HG02642 (cell line): ENCODE data around the gene THAP6.
"Not testable (repeated sequence)": the region's sequence is repeated elsewhere in the genome, so short reads cannot be mapped to it uniquely, and the experiment has no call there.

Experiments
- ATAC-seq: cut with Tn5 transposase; IDR thresholded peaks from one replicate; pipeline ENCODE4 v1.9.1; 2021; ENCODE audit warnings: mild to moderate bottlenecking; ENCODE audit not compliant: unreplicated experiment, poor library complexity

THAP6 gene

DNA sequence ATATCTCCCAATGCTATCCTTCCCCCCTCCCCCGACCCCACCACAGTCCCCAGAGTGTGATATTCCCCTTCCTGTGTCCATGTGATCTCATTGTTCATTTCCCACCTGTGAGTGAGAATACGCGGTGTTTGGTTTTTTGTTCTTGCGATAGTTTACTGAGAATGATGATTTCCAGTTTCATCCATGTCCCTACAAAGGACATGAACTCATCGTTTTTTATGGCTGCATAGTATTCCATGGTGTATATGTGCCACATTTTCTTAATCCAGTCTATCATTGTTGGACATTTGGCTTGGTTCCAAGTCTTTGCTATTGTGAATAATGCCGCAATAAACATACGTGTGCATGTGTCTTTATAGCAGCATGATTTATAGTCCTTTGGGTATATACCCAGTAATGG, 5.2 kb downstream of the THAP6 start:
- not testable (repeated sequence) for ATAC-seq

DNA sequence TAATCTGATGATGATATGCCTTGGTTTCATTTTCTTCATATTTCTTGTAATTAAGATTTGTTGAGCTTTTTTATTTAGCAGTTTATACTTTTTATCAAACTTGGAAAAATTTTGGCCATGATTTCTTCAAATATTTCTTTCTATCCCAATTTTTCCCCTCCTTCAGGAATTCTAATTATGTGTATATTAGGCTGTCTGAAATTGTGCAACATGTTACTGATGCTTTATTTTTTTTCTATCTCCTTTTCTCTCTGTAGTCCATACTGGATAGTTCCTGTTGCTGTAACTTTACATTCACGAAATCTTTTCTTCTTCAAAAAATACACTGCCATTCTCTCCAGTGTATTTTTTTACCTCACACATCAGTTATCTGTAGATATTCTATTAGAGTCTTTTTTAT, 10.8 kb downstream of the THAP6 start:
- no peak for ATAC-seq

DNA sequence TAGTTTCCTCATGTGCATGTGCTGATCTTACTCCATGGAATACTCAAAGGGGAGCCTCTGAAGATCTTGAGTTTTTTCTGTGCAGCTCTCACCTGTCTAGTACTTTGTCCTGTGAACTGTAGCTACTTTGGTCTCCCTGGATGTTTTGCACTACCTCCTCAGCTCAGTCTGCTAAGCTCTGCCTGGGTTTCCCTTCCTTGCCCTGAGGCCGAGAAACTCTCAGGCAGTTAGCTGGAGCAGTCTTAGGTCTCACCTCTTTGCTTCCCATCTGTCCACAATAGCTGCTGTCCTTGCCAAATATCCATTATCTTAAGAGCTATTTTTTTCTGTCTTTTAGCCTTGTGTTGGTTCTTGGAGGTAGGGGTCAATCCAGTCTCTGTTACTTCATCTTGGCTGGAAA, 11.6 kb downstream of the THAP6 start:
- ATAC-seq, result no peak

DNA sequence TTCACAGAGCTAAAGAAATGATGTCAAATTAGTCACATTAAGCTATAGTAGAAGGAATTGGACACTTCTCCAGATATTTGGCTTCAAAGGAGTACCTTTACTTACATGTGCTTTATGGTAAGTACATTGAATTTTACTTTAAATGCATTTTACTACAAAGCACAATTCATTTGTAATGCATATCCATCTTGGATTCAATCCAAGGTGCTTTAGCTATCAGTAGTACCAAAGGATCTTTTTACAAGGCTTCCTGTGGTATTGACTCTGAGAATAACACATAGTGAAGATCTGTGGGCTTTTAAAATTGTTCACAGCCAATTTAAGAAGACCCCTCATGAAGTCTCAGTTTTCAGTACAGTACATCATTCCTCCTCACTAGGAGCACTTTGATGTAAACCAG, 13.2 kb downstream of the THAP6 start:
- no peak for ATAC-seq

DNA sequence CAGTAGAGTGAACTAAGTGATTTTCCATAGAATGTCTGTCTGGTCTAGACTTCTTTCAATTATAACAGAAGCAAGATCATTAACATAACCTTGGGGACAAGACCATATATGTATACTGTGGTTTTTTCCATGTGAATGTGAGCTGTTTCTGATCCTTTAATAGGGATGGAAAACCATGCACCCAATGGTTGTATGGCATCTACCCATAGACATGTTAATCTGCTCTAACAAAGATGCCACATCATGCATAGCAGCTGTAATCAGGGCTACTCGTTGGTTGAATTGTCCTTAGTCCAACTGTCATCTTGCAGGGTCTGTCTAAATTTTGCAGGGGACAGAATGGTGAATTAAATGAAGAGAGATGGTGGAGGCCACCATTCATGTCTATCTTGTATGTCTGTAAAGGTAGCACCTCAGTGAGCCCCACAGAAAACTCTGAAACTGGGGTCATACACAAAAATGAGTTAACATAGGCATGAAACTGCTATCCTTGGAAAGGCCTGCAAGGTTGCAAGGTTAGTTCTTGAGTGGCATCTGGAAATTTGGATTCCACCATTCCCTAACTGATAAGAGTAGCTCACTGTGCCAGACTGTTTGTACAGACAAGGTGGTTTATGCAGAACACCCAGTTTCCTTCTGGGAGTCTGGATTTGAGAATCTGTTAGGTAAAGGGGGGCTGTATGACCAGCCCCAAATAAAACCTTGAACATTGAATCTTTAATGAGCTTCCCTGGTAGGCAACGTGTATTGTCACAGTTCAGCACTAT, 16.5 kb downstream of the THAP6 start:
- no peak for ATAC-seq

DNA sequence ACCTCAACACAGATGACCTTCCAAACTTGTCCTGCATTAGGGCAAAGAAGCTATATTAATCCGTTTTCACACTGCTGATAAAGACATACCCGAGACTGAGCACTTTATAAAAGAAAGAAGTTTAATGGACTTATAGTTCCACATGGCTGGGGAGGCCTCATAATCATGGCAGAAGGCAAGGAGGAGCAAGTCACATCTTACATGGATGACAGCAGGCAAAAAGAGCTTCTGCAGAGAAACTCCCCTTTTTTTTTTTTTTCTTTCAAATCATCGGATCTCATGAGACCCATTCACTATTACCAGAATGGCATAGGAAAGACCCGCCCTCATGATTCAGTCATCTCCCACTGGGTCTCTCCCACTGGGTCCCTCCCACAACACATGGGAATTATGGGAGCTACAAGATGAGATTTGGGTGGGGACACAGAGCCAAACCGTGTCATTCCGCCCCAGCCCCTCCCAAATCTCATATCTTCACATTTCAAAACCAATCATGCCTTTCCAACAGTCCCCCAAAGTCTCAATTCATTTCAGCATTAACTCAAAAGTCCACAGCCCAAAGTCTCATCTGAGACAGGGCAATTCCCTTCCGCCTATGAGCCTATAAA, 17.4 kb downstream of the THAP6 start:
- not testable (repeated sequence) for ATAC-seq

DNA sequence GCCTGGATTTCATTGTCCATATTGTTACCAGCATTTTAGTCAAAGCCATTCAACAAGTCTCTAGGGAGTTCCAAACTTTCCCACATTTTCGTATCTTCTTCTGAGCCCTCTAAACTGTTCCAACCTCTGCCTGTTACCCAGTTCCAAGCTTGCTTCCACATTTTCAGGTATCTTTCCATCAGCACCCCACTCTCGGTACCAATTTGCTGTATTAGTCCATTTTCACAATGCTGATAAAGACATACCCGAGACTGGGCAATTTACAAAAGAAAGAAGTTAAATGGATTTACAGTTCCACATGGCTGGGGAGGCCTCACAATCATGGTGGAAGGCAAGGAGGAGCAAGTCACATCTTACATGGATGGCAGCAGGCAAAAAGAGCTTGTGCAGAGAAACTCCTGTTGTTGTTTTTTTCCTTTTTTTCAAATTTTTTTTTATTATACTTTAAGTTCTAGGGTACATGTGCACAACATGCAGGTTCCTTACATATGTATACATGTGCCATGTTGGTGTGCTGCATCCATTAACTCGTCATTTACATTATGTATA, 19.1 kb downstream of the THAP6 start:
- not testable (repeated sequence) for ATAC-seq

DNA sequence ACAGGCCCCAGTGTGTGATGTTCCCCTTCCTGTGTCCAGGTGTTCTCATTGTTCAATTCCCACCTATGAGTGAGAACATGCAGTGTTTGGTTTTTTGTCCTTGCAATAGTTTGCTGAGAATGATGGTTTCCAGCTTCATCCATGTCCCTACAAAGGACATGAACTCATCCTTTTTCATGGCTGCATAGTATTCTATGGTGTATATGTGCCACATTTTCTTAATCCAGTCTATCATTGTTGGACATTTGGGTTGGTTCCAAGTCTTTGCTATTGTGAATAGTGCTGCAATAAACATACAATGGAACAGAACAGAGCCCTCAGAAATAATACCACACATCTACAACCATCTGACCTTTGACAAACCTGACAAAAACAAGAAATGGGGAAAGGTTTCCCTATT, 19.7 kb downstream of the THAP6 start:
- ATAC-seq, result not testable (repeated sequence)

DNA sequence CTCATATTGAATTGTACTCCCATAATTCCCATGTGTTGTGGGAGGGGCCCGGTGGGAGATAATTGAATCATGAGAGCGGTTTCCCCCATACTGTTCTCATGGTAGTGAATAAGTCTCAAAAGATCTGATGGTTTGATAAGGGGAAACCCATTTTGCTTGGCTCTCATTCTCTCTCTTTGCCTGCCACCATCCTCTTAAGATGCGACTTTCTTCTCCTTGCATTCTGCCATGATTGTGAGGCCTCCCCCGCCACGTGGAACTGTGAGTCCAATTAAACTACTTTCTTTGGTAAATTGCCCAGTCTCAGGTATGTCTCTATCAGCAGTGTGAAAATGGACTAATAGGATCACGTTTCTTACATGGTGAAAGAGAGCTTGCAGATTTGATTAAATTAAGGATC, 23.0 kb downstream of the THAP6 start:
- not testable (repeated sequence) for ATAC-seq

DNA sequence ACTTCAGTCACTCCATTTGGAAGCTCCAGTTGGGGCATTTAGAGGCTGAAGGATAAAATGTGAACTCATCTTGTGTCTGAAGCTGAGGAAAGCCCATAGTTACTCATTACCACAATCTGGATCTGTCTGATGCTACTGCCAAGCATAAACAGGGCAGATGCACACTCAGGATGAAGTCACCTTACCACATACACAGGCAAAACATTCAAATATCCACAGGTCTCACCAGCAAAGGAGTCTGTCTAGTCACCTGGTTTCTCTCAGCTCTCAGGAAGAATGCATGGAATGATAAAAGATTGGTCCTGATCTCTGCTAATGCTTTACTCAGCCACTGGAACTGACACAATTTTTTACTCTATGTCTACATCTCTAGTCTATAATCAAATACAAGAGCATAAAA, 28.6 kb downstream of the THAP6 start:
- ATAC-seq, result no peak

DNA sequence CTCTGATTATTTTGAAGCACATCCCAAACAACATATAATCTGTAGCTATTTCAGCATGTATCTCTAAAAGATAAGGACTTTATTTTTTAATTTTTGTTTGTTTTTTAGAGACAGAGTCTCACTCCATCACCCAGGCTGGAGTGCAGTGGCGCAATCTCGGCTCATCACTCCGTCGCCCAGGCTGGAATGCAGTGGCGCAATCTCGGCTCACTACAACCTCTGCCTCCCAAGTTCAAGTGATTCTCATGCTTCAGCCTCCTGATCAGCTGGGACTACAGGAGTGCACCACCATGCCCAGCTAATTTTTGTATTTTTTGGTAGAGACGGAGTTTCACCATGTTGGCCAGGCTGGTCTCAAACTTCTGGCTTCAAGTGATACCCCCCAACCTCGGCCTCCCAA, 29.9 kb downstream of the THAP6 start:
- ATAC-seq, result not testable (repeated sequence)

DNA sequence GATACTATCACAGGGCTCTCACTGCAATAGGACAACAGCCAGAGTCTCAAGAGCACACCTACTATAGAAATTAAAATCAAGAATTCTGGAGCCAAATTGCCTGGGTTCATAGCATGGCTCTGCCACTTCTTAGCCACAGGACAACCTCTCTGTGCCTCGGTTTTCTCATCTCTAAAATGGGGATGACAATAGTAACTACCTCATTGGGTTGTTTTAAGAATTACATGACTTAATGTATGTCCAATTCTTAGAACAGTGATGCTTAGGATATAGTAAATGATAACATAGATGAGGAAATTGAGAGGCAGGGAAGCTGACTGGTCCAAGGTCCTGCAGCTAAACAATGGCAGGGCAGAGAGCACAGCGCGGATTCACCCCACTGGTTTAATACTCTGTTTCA, 30.6 kb downstream of the THAP6 start:
- no peak for ATAC-seq

DNA sequence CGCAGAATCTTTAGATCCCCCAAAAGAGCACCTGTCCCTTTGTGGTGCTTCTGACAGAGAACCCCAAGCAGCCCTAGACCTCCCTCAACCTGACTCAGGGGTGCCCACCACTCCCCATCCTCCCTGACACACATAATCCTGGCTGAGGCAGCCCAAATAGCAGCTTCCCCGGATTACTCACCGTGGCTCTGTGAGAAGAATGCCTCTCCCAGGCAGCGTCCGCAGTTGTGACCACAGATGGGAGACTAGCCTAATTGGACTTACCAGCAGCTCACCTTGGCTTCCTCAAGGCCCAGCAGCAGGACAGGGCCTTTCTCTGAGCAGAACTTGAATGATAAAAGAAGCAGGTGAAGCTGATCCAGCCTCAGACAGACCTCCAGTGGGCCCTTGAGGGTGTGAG, 31.3 kb downstream of the THAP6 start:
- no peak for ATAC-seq

DNA sequence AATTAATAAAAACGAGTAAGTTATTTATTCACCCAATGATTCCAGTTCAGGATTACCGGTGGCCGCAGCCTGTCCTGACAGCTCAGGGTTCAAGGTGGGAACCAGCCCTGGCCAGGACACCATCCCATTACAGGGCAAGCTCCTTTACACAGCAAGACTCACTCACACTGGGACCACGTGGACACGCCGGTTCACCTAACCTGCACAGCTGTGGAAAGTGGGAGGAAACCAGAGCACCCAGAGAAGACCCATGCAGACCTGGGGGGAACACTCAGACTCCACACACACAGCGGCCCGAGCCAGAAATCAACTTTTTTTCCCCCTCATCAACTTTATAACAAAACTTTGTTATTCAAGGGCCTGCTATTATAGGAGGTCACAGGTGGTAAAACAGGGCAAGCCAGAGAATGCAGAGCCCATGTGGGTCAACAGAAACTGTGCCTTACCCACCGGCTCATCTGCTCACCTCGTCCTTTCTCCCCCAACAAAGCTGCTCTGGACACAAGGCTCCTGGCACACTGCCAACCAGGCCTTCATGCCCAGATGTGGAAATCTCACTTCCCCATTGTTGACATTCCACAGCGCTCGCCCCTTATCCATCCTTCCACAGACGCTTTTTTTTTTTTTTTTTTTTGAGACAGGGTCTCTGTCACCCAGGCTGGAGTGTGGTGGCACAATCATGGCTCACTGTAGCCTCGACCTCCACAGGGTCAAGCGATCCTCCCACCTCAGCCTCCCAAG, 33.5 kb downstream of the THAP6 start:
- no peak for ATAC-seq

DNA sequence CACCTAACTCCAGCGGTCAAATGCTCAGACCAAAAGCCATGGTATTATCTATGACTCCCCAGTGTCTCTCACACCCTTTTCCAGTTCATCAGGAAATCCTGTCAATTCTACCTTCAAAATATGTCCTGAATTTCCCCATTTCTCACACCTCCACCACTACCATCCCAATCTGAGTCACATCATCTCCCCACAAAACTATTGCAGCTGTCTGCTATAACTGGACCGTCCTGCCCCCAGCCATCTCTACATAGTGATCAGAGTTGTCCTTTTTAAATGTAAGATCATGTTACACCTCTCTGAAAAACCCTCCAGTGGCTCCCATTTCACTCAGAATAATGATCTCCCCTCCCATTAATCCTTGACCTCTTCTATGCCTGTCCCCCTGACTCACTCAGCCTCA, 34.7 kb downstream of the THAP6 start:
- no peak for ATAC-seq

DNA sequence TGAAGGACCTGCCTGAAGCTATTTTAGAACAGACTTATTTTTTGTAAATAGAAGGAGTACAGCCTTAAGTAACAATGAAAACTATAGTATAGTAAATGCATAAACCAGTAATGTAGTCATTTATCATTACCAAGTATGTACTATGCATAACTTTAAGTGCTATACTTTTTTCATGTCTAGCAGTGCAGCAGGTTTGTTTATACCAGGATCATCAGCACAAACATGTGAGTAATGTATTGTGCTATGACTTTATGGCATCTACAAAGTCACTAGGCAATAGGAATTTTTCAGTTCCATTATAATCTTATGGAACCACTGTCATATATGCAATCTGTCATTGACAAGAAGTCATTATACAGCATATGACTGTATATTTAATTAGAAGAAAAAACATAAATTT, 38.2 kb downstream of the THAP6 start:
- ATAC-seq, result no peak

DNA sequence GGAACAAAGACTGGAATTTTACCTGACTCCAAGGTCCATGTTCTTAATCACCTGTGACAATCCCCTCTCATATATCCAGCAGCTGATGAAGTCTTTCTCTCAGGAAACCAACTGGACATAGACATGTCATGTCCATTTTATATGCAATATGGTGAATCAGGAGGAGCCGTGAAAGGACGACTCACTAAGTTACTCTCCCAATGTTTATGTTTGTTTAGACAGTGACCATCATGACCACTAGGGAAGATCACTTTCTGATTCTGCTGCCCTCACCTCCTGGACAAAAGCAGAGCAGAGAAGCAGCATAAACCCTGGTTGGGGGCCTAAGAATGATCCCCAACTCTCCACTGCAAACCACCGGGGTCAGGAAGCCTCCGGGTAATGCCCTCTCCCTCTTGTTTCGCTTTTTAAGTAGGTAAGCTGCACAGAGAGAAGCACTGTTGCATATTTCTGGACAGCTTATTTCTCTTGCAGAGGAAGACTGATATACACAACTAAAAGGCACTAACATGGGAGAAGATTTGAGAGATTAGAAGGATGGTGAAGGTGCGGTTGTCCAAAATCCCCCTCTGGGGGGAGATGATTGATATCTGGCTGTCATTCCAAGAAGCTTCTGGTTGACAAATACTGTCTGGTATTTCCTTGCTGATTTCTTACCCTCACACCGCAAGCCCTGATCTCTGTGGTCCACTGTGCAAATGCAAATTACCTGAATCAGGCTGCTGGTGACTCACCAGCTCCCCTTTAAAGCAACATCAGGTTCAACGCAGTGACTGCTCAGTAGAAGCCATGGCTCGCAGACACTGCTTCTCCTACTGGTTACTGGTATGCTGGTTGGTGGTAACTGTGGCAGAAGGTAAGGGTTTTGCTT, 41.3 kb downstream of the THAP6 start, which contains the start of gene ODAPH:
Gene ODAPH, plus strand, starts transcription at position 773 of the 871 bp plus-strand sequence. Its CDS starts 17 bp downstream, at position 790.
- peak; percentile 91 for ATAC-seq

DNA sequence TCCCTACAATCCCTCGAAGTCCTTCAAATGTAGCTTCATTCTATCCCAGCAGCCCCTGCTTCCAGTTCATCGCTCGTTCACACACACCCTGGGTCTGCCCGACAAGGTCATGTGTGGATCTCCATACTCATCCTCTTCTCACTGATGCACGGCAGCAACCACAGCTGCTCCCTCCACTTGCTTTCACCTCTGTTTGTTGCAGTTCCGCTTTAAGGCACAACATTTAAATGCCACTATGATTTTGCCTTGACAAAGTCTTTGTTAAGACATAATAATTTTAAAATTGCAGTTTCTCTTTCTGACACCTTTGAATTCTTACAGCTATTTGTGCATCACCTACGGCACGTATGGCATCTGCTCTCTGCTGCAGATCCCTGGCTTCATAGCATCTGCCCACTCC, 43.4 kb downstream of the THAP6 start:
- ATAC-seq, result no peak

DNA sequence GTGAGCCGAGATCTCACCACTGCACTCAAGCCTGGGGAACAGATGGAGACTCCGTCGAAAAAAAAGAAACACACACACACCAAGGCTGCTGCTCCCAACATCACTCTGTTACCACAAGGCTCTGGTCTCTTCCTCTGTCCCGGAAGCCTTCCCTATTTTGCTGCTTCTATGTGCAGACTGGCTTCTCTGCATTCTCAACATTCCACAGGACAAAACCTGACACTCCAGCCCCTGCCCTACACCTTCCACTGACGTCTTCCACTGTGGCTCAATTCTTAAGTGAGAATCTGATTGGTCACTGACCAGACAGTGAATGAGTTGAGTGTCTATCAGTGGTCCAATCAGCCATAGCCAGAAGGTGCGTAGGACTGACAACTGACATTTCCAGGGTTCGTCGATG, 47.5 kb downstream of the THAP6 start:
- no peak for ATAC-seq

DNA sequence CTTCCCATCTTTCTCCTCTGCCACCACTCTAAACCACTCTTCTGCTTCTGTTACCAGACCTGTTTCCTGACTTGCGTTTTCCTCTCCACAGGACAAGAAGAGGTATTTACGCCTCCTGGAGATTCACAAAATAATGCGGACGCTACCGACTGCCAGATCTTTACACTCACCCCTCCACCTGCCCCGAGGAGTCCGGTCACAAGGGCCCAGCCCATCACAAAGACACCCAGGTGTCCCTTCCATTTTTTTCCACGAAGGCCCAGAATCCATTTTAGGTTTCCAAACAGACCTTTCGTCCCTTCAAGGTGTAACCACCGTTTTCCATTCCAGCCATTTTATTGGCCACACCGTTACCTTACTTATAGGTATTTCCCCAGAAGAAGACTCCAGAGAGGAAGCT, 49.8 kb downstream of the THAP6 start:
- no peak for ATAC-seq
